ENCODE measurements around the gene PPARG. TPM values are rescaled to one million over a fixed set of nuclear protein-coding genes. Genes with fewer than 3 reads are reported as not detected.

Gene PPARG
- total RNA-seq, 3 donors from 2014 or later = 0.47 to 1.8 (median 0.83) TPM

- DNase-seq = no peak
- peaks cover 7% of the 10 kb centered on the region for H3K4me1 Mint-ChIP-seq (ENCODE audit: low read depth)
- H3K4me3 Mint-ChIP-seq = peak overlapping the region; percentile 54
- no peaks in the 10 kb centered on the region for H3K36me3 Mint-ChIP-seq (ENCODE audit: insufficient read depth)
- ATAC-seq = peak; percentile 48 to 54
- H3K9me3 Mint-ChIP-seq = peaks cover 7% of the 10 kb centered on the region
- peaks cover 56% of the 10 kb centered on the region for H3K27me3 Mint-ChIP-seq (ENCODE audit: low read depth)
Observed at GRCh38 chr3:12287727-12288181, 1.1 kb upstream of the PPARG start.

- no peak overlapping the region for H3K4me3 Mint-ChIP-seq
- peaks cover 7% of the 10 kb centered on the region for H3K4me1 Mint-ChIP-seq (ENCODE audit: low read depth)
- ATAC-seq (no peak), DNase-seq (no peak)
- H3K9me3 Mint-ChIP-seq = peaks cover 7% of the 10 kb centered on the region
- H3K36me3 Mint-ChIP-seq (ENCODE audit: insufficient read depth) = no peaks in the 10 kb centered on the region
- peaks cover 49% of the 10 kb centered on the region for H3K27me3 Mint-ChIP-seq (ENCODE audit: low read depth)
Observed at GRCh38 chr3:12289524-12289923, 654 bp downstream of the PPARG start.

GRCh38 chr3:12292770-12293169, 3.9 kb downstream of the PPARG start:
- Mint-ChIP-seq H3K36me3 (ENCODE audit: insufficient read depth) (no peaks in the 10 kb centered on the region), H3K4me3 (no peak overlapping the region), H3K4me1 (ENCODE audit: low read depth) (peaks cover 3% of the 10 kb centered on the region), H3K9me3 (no peaks in the 10 kb centered on the region), H3K27me3 (ENCODE audit: low read depth) (peaks cover 25% of the 10 kb centered on the region)
- no peak for ATAC-seq
- no peak for DNase-seq

GRCh38 chr3:12294885-12295580, 6.2 kb downstream of the PPARG start:
- no peaks in the 10 kb centered on the region for H3K9me3 Mint-ChIP-seq
- no peaks in the 10 kb centered on the region for H3K36me3 Mint-ChIP-seq (ENCODE audit: insufficient read depth)
- DNase-seq (no peak), ATAC-seq (no peak)
- H3K4me3 Mint-ChIP-seq = no peak overlapping the region
- H3K4me1 Mint-ChIP-seq (ENCODE audit: low read depth) = no peaks in the 10 kb centered on the region
- peaks cover 12% of the 10 kb centered on the region for H3K27me3 Mint-ChIP-seq (ENCODE audit: low read depth)

GRCh38 chr3:12296511-12296910, 7.6 kb downstream of the PPARG start:
- ATAC-seq (no peak), DNase-seq (no peak)
- H3K36me3 Mint-ChIP-seq (ENCODE audit: insufficient read depth) = no peaks in the 10 kb centered on the region
- H3K4me3 Mint-ChIP-seq = no peak overlapping the region
- peaks cover 9% of the 10 kb centered on the region for H3K27me3 Mint-ChIP-seq (ENCODE audit: low read depth)
- H3K9me3 Mint-ChIP-seq = no peaks in the 10 kb centered on the region
- no peaks in the 10 kb centered on the region for H3K4me1 Mint-ChIP-seq (ENCODE audit: low read depth)

GRCh38 chr3:12299026-12299425, 10.2 kb downstream of the PPARG start:
- ATAC-seq = no peak
- H3K36me3 Mint-ChIP-seq (ENCODE audit: insufficient read depth) = no peaks in the 10 kb centered on the region
- H3K4me1 Mint-ChIP-seq (ENCODE audit: low read depth) = no peaks in the 10 kb centered on the region
- DNase-seq = no peak
- H3K4me3 Mint-ChIP-seq = no peak overlapping the region
- no peaks in the 10 kb centered on the region for H3K9me3 Mint-ChIP-seq
- H3K27me3 Mint-ChIP-seq (ENCODE audit: low read depth) = peaks cover 8% of the 10 kb centered on the region

GRCh38 chr3:12300137-12300536, 11.3 kb downstream of the PPARG start:
- peaks cover 5% of the 10 kb centered on the region for H3K27me3 Mint-ChIP-seq (ENCODE audit: low read depth)
- no peaks in the 10 kb centered on the region for H3K36me3 Mint-ChIP-seq (ENCODE audit: insufficient read depth)
- ATAC-seq (no peak), DNase-seq (no peak)
- no peak overlapping the region for H3K4me3 Mint-ChIP-seq
- H3K9me3 Mint-ChIP-seq = no peaks in the 10 kb centered on the region
- H3K4me1 Mint-ChIP-seq (ENCODE audit: low read depth) = no peaks in the 10 kb centered on the region

GRCh38 chr3:12301031-12301430, 12.2 kb downstream of the PPARG start:
- no peak for ATAC-seq
- no peaks in the 10 kb centered on the region for H3K9me3 Mint-ChIP-seq
- no peak overlapping the region for H3K4me3 Mint-ChIP-seq
- H3K36me3 Mint-ChIP-seq (ENCODE audit: insufficient read depth) = no peaks in the 10 kb centered on the region
- no peak for DNase-seq
- H3K4me1 Mint-ChIP-seq (ENCODE audit: low read depth) = no peaks in the 10 kb centered on the region
- H3K27me3 Mint-ChIP-seq (ENCODE audit: low read depth) = peaks cover 6% of the 10 kb centered on the region

GRCh38 chr3:12301513-12301912, 12.6 kb downstream of the PPARG start:
- H3K27me3 Mint-ChIP-seq (ENCODE audit: low read depth) = peaks cover 8% of the 10 kb centered on the region
- H3K36me3 Mint-ChIP-seq (ENCODE audit: insufficient read depth) = no peaks in the 10 kb centered on the region
- DNase-seq (no peak), ATAC-seq (no peak)
- H3K4me1 Mint-ChIP-seq (ENCODE audit: low read depth) = no peaks in the 10 kb centered on the region
- H3K9me3 Mint-ChIP-seq = no peaks in the 10 kb centered on the region
- no peak overlapping the region for H3K4me3 Mint-ChIP-seq

- no peak for DNase-seq
- no peaks in the 10 kb centered on the region for H3K4me1 Mint-ChIP-seq (ENCODE audit: low read depth)
- no peaks in the 10 kb centered on the region for H3K36me3 Mint-ChIP-seq (ENCODE audit: insufficient read depth)
- H3K27me3 Mint-ChIP-seq (ENCODE audit: low read depth) = peaks cover 12% of the 10 kb centered on the region
- no peaks in the 10 kb centered on the region for H3K9me3 Mint-ChIP-seq
- no peak for ATAC-seq
- H3K4me3 Mint-ChIP-seq = no peak overlapping the region
Observed at GRCh38 chr3:12302564-12302963, 13.7 kb downstream of the PPARG start.

GRCh38 chr3:12303534-12303933, 14.7 kb downstream of the PPARG start:
- H3K27me3 Mint-ChIP-seq (ENCODE audit: low read depth) = peaks cover 12% of the 10 kb centered on the region
- no peak overlapping the region for H3K4me3 Mint-ChIP-seq
- no peak for ATAC-seq
- DNase-seq = no peak
- no peaks in the 10 kb centered on the region for H3K36me3 Mint-ChIP-seq (ENCODE audit: insufficient read depth)
- H3K9me3 Mint-ChIP-seq = no peaks in the 10 kb centered on the region
- peaks cover 3% of the 10 kb centered on the region for H3K4me1 Mint-ChIP-seq (ENCODE audit: low read depth)

GRCh38 chr3:12303993-12304392, 15.1 kb downstream of the PPARG start:
- peaks cover 5% of the 10 kb centered on the region for H3K4me1 Mint-ChIP-seq (ENCODE audit: low read depth)

GRCh38 chr3:12307136-12307535, 18.3 kb downstream of the PPARG start:
- no peak for ATAC-seq
- peaks cover 12% of the 10 kb centered on the region for H3K27me3 Mint-ChIP-seq (ENCODE audit: low read depth)

More at GRCh38 chr3:12303993-12304392, 15.1 kb downstream of the PPARG start:
- no peaks in the 10 kb centered on the region for H3K9me3 Mint-ChIP-seq
- no peaks in the 10 kb centered on the region for H3K36me3 Mint-ChIP-seq (ENCODE audit: insufficient read depth)
- ATAC-seq (no peak), DNase-seq (no peak)
- no peak overlapping the region for H3K4me3 Mint-ChIP-seq
- peaks cover 12% of the 10 kb centered on the region for H3K27me3 Mint-ChIP-seq (ENCODE audit: low read depth)

GRCh38 chr3:12308517-12308916, 19.6 kb downstream of the PPARG start:
- peaks cover 8% of the 10 kb centered on the region for H3K4me1 Mint-ChIP-seq (ENCODE audit: low read depth)
- H3K9me3 Mint-ChIP-seq = no peaks in the 10 kb centered on the region
- H3K36me3 Mint-ChIP-seq (ENCODE audit: insufficient read depth) = no peaks in the 10 kb centered on the region
- H3K4me3 Mint-ChIP-seq = no peak overlapping the region
- ATAC-seq = peak; percentile 62 to 67
- DNase-seq = no peak
- peaks cover 7% of the 10 kb centered on the region for H3K27me3 Mint-ChIP-seq (ENCODE audit: low read depth)

More at GRCh38 chr3:12307136-12307535, 18.3 kb downstream of the PPARG start:
- Mint-ChIP-seq H3K9me3 (no peaks in the 10 kb centered on the region), H3K4me3 (no peak overlapping the region), H3K4me1 (ENCODE audit: low read depth) (peaks cover 8% of the 10 kb centered on the region), H3K36me3 (ENCODE audit: insufficient read depth) (no peaks in the 10 kb centered on the region)
- no peak for DNase-seq

GRCh38 chr3:12309716-12310115, 20.8 kb downstream of the PPARG start:
- Mint-ChIP-seq H3K4me1 (ENCODE audit: low read depth) (peaks cover 8% of the 10 kb centered on the region), H3K27me3 (ENCODE audit: low read depth) (peaks cover 11% of the 10 kb centered on the region), H3K9me3 (no peaks in the 10 kb centered on the region), H3K36me3 (ENCODE audit: insufficient read depth) (no peaks in the 10 kb centered on the region), H3K4me3 (no peak overlapping the region)
- DNase-seq = no peak
- no peak for ATAC-seq

All from activated T-cell treated with anti-CD3 and anti-CD28 coated beads, Interleukin-2, amount 50 U/mL, for 4 hours (primary cell).